Thyroid gland (tissue), 4 donors: Measurements from ENCODE around the gene MICAL3. TPM values are rescaled to one million over a fixed set of nuclear protein-coding genes. Genes with fewer than 3 reads are reported as not detected.
A peak's percentile ranks its signal among the peaks of the same experiment; 100 is the strongest.
"Not testable (repeated sequence)": the region's sequence is repeated elsewhere in the genome, so short reads cannot be mapped to it uniquely, and the experiment has no call there.

Source experiments
- DNase-seq, 2 donors: peaks; one replicate each; pipeline ENCODE4 v3.0.0-alpha.2; 2019
- H3K27ac ChIP-seq, 3 donors: fragments of 200-600 bp; sonication (generic); 1 replicate in 2 of 3; 2 replicates in 1 of 3; pipeline ENCODE4 v1.5.1; 2016 to 2019; ENCODE audit warnings: mild to moderate bottlenecking in 1 of 3, moderate library complexity in 1 of 3
- H3K27me3 ChIP-seq: fragments of 200-600 bp; sonication (generic); one replicate; pipeline ENCODE4 v1.5.1; 2019
- H3K36me3 ChIP-seq, 2 donors: fragments of 200-600 bp; sonication (generic); one replicate each; pipeline ENCODE4 v1.5.1; 2016 to 2019
- H3K4me1 ChIP-seq, 2 donors: fragments of 200-600 bp; sonication (generic); one replicate each; pipeline ENCODE4 v1.5.1; 2017 to 2019
- H3K4me3 ChIP-seq, 3 donors: fragments of 200-600 bp; sonication (generic); replicated peaks in 1 of 3; 1 replicate in 2 of 3; 2 replicates in 1 of 3; pipeline ENCODE4 v1.5.1; 2016; ENCODE audit warnings: mild to moderate bottlenecking in 1 of 3
- H3K9me3 ChIP-seq: fragments of 200-600 bp; sonication (generic); one replicate; pipeline ENCODE4 v1.5.1; 2017
- CTCF ChIP-seq, 6 experiments: fragments of 200-600 bp in 3 of 6; fragments of 450-650 bp in 3 of 6; sonication (generic) in 3 of 6; IDR thresholded peaks; one replicate each; pipeline ENCODE4 v1.5.1; 2016 to 2019; ENCODE audit warnings: antibody characterized with exemption in 6 of 6, mild to moderate bottlenecking in 2 of 6, inconsistent platforms in 1 of 6, moderate library complexity in 1 of 6
- POLR2A ChIP-seq, 2 donors: fragments of 450-650 bp; IDR thresholded peaks; one replicate each; pipeline ENCODE4 v1.6.1; 2017; ENCODE audit warnings: antibody characterized with exemption in 2 of 2, mild to moderate bottlenecking in 2 of 2, moderate library complexity in 1 of 2
- WGBS, 2 donors: methylation state at CpG; one replicate each; pipeline ENCODE4 v1.1.5; 2017; 5-methylcytosine and 5-hydroxymethylcytosine counted together
- intact Hi-C: fragments of 100-400 bp; cut with DNase I; formaldehyde crosslinking; loops from one replicate; pipeline ENCODE4 v1.15.1; 2023
- total RNA-seq, 4 donors: library from RNA; depleted of rRNA; stranded (reverse); fragments of >200 nt; gene quantifications; one replicate each; pipeline ENCODE4 v1.2.3, GENCODE V29; 2016

The MICAL3 gene
- total RNA-seq, 4 donors from 2014 or later = 31.8 to 53.8 (median 43.6) TPM

DNA sequence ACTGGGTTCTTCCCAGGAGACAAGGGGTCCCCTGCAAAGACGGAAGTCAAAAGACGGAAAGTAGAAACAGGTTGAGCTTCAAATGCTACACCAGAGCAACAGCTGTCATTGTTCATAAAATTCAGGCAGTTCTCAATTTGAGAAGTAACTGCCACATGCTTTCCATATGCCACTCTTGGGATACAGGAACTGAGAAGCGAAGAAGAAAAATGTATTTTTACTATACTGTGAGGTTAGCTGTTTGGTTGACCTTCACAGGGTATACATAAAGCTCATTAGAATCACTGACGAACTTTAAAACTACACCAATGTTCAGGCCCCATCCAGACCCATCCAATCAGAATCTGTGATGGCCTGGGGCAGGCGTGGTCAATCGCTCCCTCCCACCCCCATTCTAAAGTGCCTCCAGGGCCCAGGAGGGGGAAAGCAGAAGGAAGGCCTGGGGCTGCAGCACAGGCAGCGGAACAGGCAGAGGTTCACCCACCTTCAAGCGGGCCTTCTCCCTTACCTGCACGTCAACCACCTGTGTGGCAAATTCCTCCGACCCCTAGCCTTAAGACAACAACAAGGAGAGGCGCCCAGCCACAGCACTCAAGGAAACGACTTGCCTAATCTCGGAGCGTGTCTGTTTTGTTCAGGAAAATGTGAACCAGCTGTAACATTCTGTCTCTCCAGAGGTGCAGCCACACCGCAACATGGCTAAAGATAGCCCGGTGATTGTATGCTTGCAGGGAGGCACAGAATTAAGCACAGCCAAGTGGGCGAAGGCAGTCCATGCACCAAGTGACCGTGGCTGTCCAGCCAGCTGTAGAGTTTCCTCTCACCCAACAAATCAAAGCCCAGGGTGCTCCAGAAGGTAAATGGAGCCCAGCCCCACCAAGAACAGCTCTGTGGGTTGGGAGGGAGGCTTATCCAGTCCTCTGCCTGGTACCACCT lies 82.6 kb downstream of the MICAL3 start:
- H3K4me1 ChIP-seq = peaks cover 51 to 67% of the 10 kb centered on the region in 2 donors
- intact Hi-C loops = no loop called here
- WGBS, 2 donors = 55 to 65% methylated on average over 16 to 18 of the region's 18 CpGs
- TF ChIP-seq POLR2A (IDR thresholded peaks at IDR 0.05) = peak in 1 of 2 donors; percentile 18
- TF ChIP-seq CTCF (IDR thresholded peaks at IDR 0.05) = peak in 1 of 6 experiments; percentile 11
- no peak overlapping the region for H3K4me3 ChIP-seq
- peak overlapping the region; percentile 53 to 84 (median 74) for H3K27ac ChIP-seq
- no peaks in the 10 kb centered on the region for H3K9me3 ChIP-seq
- no peaks in the 10 kb centered on the region for H3K36me3 ChIP-seq
- H3K27me3 ChIP-seq = no peaks in the 10 kb centered on the region
- peak; percentile 82 to 85 for DNase-seq

DNA sequence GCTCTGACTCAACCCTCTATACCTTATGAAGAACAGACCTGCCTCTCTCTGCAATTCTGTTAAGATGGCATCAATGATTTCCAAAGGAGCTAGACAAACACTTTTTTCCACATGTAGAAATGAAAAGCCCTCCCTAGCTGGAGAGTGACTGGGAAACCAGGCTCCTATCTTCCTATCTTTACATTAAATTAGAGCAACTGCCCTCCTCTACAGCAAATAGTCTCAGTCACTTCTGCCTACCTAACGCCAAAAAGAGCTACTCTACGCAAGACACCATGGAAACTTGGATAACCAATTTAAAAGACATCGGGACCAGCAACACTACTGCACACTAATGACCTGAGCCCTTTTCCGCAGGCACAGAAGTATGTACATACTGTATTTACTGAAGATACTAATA lies 84.8 kb downstream of the MICAL3 start:
- Histone ChIP-seq H3K36me3 (no peaks in the 10 kb centered on the region), H3K27me3 (no peaks in the 10 kb centered on the region), H3K4me1 (peaks cover 33 to 46% of the 10 kb centered on the region in 2 donors), H3K9me3 (no peaks in the 10 kb centered on the region), H3K4me3 (no peak overlapping the region), H3K27ac (no peak overlapping the region)
- WGBS, 2 donors = 98% methylated on average over 4 of the region's 4 CpGs
- intact Hi-C loops = no loop called here
- TF ChIP-seq POLR2A (IDR thresholded peaks at IDR 0.05) (no peak), CTCF (IDR thresholded peaks at IDR 0.05) (no peak)
- no peak for DNase-seq

DNA sequence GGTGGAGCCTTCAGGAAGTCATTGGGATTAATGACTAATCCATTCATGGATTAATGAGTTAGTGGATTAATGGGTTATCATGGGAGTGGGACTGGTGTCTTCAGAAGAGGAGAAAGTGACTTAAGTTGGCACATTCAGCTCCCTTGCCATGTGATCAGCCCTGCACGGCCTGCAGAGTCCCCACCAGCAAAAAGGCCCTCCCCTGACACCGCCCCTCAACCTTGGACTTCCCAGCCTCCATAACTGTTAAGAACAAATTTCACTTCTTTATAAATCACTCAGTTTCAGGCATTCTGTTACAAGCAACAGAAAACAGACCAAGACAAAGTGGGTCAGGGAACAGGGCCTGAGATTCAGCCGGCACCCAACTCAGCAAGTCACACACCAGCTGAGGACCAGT lies 85.3 kb downstream of the MICAL3 start:
- intact Hi-C loops = no loop called here
- no peak for DNase-seq
- no peak for TF ChIP-seq CTCF (IDR thresholded peaks at IDR 0.05)
- peaks cover 27 to 40% of the 10 kb centered on the region in 2 donors for H3K4me1 ChIP-seq
- 76 to 93% methylated on average over 3 of the region's 3 CpGs for WGBS, 2 donors
- H3K36me3 ChIP-seq = no peaks in the 10 kb centered on the region
- H3K27ac ChIP-seq = peak overlapping the region in 1 of 3 donors; percentile 38
- H3K9me3 ChIP-seq = no peaks in the 10 kb centered on the region
- H3K4me3 ChIP-seq = no peak overlapping the region
- H3K27me3 ChIP-seq = no peaks in the 10 kb centered on the region

DNA sequence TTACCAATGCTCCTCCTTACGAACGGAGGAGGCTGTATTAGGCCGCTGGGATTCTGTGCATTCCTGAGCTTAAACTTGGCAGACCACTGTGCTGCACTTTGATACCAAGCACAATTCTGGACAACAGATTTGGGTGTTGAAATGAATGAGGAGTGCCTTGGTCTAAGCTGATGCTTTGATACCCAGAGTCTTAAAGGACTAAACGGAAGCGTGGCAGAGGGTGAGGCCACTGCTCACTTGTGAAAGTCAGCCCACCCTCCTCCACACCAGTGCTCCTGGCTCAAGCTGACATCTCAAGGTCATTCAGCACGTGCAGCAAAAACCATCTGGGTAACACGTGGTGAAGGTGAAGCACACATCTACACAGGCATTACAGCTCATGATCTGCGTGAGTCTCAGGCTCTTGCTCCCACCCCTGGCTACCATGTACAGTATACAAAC lies 85.9 kb downstream of the MICAL3 start:
- no peaks in the 10 kb centered on the region for H3K9me3 ChIP-seq
- intact Hi-C loops = no loop called here
- no peak for DNase-seq
- TF ChIP-seq CTCF (IDR thresholded peaks at IDR 0.05) = no peak
- TF ChIP-seq POLR2A (IDR thresholded peaks at IDR 0.05) = no peak
- peak overlapping the region in 1 of 3 donors; percentile 38 for H3K27ac ChIP-seq
- 59 to 71% methylated on average over 8 of the region's 8 CpGs for WGBS, 2 donors
- H3K4me3 ChIP-seq = no peak overlapping the region
- no peaks in the 10 kb centered on the region for H3K27me3 ChIP-seq
- H3K36me3 ChIP-seq = no peaks in the 10 kb centered on the region
- H3K4me1 ChIP-seq = peaks cover 27 to 35% of the 10 kb centered on the region in 2 donors

GRCh38 chr22:17932457-17932856 lies 91.9 kb downstream of the MICAL3 start:
- H3K9me3 ChIP-seq, H3K27me3 ChIP-seq, H3K4me3 ChIP-seq, H3K27ac ChIP-seq, DNase-seq, intact Hi-C loops, H3K36me3 ChIP-seq: not testable (repeated sequence)
- H3K4me1 ChIP-seq = peaks cover 4 to 12% of the 10 kb centered on the region in 2 donors
- WGBS, 2 donors = 96 to 99% methylated on average over 2 of the region's 2 CpGs
